Ovary (tissue), 9 donors: Measurements from ENCODE around the gene TTC13. TPM values are rescaled to one million over a fixed set of nuclear protein-coding genes. Genes with fewer than 3 reads are reported as not detected.

Source experiments
- DNase-seq, 5 donors: peaks; one replicate each; pipeline ENCODE4 v3.0.0-alpha.2; 2019 to 2020
- H3K27ac ChIP-seq, 2 donors: fragments of 200-600 bp; one replicate each; pipeline versions ENCODE4 v1.5.1 to v1.8.0; 2019 to 2022
- H3K27me3 ChIP-seq: fragments of 200-600 bp; one replicate; pipeline ENCODE4 v1.8.0; 2022
- H3K36me3 ChIP-seq: fragments of 200-600 bp; sonication (generic); one replicate; pipeline ENCODE4 v1.5.1; 2019
- H3K4me1 ChIP-seq: one replicate; pipeline ENCODE4 v1.8.1; 2013; ENCODE audit warnings: mild to moderate bottlenecking, moderate library complexity; ENCODE audit not compliant: insufficient read depth
- H3K4me3 ChIP-seq: fragments of 200-600 bp; sonication (generic); one replicate; pipeline ENCODE4 v1.5.1; 2017
- H3K9me3 ChIP-seq, 2 donors: fragments of 200-600 bp in 1 of 2; sonication (generic) in 1 of 2; one replicate each; pipeline versions ENCODE4 v1.5.1 to v1.8.1; 2013 to 2019; ENCODE audit warnings: mild to moderate bottlenecking in 1 of 2, moderate library complexity in 1 of 2
- EP300 ChIP-seq: sonication (generic); formaldehyde crosslinking; IDR thresholded peaks from one replicate; pipeline ENCODE4 v1.6.1; 2017; ENCODE audit warnings: antibody characterized with exemption
- POLR2A ChIP-seq: fragments of 450-650 bp; IDR thresholded peaks from one replicate; pipeline ENCODE4 v1.6.1; 2017; ENCODE audit warnings: antibody characterized with exemption, mild to moderate bottlenecking, moderate library complexity
- WGBS, 3 donors: extraction: QIAGEN DNeasy Blood & Tissue Kit in 1 of 3; methylation state at CpG; one replicate each; pipeline versions ENCODE4 v1.1.5 to v1.1.7; 2013 to 2017; 5-methylcytosine and 5-hydroxymethylcytosine counted together
- intact Hi-C, 4 donors: fragments of 100-400 bp; cut with DNase I; formaldehyde crosslinking; loops; one replicate each; pipeline versions ENCODE4 v1.11.0 to v1.15.1; 2022 to 2023
- polyA plus RNA-seq, 2 donors: library from polyadenylated mRNA; stranded (reverse); fragments of 200-250 nt in 1 of 2; fragments of 350-450 nt in 1 of 2; fragmentation: Illumina TruSeq in 1 of 2; extraction: RNeasy Lipid Tissue Mini Kit (QIAGEN cat#74804) in 1 of 2; gene quantifications; one replicate each; pipeline ENCODE4 v1.2.3, GENCODE V29; 2013 to 2014
- total RNA-seq, 7 donors: library from RNA; depleted of rRNA in 2 of 7; stranded (reverse); fragments of >200 nt in 2 of 7; fragmentation: NEBNext Ultra II Directional in 3 of 7; extraction: Animal tissue kit (Norgen Biotek cat#: 25700) in 3 of 7; gene quantifications; one replicate each; pipeline versions ENCODE4 v1.1.0 to v1.2.4, GENCODE V29; 2016 to 2023
- TF ChIP-seq, protein P1 (sequence below), 3 donors: fragments of 450-650 bp in 2 of 3; fragments of 200-600 bp in 1 of 3; IDR thresholded peaks; one replicate each; pipeline versions ENCODE4 v1.5.1 to v1.8.0; 2016 to 2022; ENCODE audit warnings: antibody characterized with exemption in 3 of 3, mild to moderate bottlenecking in 1 of 3
- donor health status: DM: no; HTN: no; CAD: no; lungs with moderate emphysema.
- donor health status: DM: no; HTN: no; CAD: no.
- donor health status: Bipolar disorder and iron deficiency.
- donor health status: DM: yes; HTN: yes; CAD: no.
- donor health status: DM: no; HTN: no; CAD: no.
- donor health status: DM: yes; HTN: yes; CAD: no.

TTC13 gene
- total and polyA plus RNA-seq, 9 donors: 4.2 to 16.5 (median 10.8) TPM

GRCh38 chr1:230894664-230895063 lies 84.0 kb downstream of the TTC13 start:
- WGBS, 3 donors: 87 to 93% (median 90%) methylated on average over 5 of the region's 5 CpGs
- Histone ChIP-seq H3K4me1 (no peaks in the 10 kb centered on the region), H3K27me3 (no peaks in the 10 kb centered on the region), H3K4me3 (no peak overlapping the region), H3K36me3 (no peaks in the 10 kb centered on the region), H3K27ac (no peak overlapping the region), H3K9me3 (no peaks in the 10 kb centered on the region)
- intact Hi-C loops: no loop called here
- TF ChIP-seq, protein P1, sequence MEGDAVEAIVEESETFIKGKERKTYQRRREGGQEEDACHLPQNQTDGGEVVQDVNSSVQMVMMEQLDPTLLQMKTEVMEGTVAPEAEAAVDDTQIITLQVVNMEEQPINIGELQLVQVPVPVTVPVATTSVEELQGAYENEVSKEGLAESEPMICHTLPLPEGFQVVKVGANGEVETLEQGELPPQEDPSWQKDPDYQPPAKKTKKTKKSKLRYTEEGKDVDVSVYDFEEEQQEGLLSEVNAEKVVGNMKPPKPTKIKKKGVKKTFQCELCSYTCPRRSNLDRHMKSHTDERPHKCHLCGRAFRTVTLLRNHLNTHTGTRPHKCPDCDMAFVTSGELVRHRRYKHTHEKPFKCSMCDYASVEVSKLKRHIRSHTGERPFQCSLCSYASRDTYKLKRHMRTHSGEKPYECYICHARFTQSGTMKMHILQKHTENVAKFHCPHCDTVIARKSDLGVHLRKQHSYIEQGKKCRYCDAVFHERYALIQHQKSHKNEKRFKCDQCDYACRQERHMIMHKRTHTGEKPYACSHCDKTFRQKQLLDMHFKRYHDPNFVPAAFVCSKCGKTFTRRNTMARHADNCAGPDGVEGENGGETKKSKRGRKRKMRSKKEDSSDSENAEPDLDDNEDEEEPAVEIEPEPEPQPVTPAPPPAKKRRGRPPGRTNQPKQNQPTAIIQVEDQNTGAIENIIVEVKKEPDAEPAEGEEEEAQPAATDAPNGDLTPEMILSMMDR (IDR thresholded peaks at IDR 0.05): no peak
- TF ChIP-seq POLR2A: no peak
- no peak for TF ChIP-seq EP300
- no peak for DNase-seq

DNA sequence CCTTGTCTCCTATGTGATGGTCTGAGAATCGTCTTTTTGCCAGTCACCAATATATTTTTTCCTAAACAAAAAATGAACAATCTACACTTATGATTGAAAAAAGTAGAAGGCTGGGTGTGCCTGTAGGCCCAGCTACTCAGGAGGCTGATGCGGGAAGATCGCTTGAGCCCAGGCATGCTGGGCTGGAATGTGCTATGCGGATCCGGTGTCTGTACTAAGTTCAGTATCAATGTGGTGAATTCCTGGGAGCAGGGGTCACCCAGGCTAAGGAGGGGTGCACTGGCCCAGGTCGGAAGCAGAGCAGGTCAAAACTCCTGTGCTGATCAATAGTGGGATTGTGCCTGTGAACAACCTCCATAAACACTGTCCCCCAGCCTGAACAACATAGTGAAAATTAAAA lies 84.6 kb downstream of the TTC13 start:
- intact Hi-C loops: no loop called here
- WGBS, 3 donors: 90 to 93% (median 91%) methylated on average over 6 of the region's 6 CpGs
- Histone ChIP-seq H3K36me3 (no peaks in the 10 kb centered on the region), H3K27me3 (no peaks in the 10 kb centered on the region), H3K9me3 (no peaks in the 10 kb centered on the region), H3K27ac (no peak overlapping the region), H3K4me3 (no peak overlapping the region), H3K4me1 (no peaks in the 10 kb centered on the region)
- TF ChIP-seq, protein P1 (IDR thresholded peaks at IDR 0.05): no peak
- no peak for TF ChIP-seq POLR2A
- no peak for TF ChIP-seq EP300
- no peak for DNase-seq

DNA sequence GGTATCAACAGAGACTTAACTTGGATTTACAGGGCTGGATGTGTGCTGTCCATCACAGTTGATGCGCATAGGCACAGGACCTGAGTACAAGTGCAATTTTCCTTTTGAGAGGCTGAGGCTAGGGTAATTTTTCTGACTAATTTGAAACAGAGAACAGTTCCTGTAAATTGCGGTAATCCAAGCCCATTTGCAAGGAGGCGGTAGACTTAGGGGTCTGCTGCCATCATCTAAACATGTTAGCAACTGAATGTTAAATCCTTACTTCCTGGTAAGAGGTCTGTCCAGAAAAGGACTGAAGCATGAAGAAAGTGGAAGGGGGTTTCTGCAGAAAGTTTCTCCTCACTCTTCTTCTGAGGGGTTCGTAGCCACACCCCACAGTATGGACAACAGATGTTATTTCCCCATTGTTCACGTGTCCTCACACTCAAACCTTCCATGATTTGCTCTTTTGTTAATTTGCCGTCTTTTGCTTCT lies 86.6 kb downstream of the TTC13 start:
- TF ChIP-seq, protein P1 (IDR thresholded peaks at IDR 0.05): no peak
- no peak for TF ChIP-seq EP300
- TF ChIP-seq POLR2A: no peak
- intact Hi-C loops: no loop called here
- Histone ChIP-seq H3K27ac (no peak overlapping the region), H3K36me3 (no peaks in the 10 kb centered on the region), H3K4me1 (no peaks in the 10 kb centered on the region), H3K9me3 (no peaks in the 10 kb centered on the region), H3K27me3 (no peaks in the 10 kb centered on the region), H3K4me3 (no peak overlapping the region)
- WGBS, 3 donors: 85 to 92% (median 89%) methylated on average over 6 of the region's 6 CpGs
- no peak for DNase-seq

DNA sequence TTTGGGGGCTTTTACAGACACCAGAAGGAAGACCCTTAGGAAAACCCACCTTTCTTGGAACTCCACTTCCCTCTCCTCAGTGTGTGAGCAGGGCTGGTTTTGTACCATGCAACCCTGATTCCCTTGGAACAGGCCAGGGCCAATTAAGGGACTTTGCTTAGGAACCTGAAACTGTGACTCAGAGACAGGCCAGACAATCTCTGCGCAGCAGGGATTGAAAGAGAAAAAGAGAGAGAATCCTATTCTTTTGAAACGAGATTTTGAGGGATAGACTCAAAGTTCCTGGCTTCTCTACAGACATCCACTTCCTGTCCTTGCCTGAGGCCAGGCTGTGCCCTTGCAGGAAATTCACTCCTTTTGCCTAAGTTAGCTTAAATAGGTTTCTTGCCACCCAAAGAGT lies 87.2 kb downstream of the TTC13 start:
- Histone ChIP-seq H3K27me3 (no peaks in the 10 kb centered on the region), H3K4me3 (no peak overlapping the region), H3K9me3 (no peaks in the 10 kb centered on the region), H3K4me1 (no peaks in the 10 kb centered on the region), H3K36me3 (no peaks in the 10 kb centered on the region), H3K27ac (no peak overlapping the region)
- TF ChIP-seq EP300: no peak
- TF ChIP-seq POLR2A: no peak
- TF ChIP-seq, protein P1 (IDR thresholded peaks at IDR 0.05): no peak
- intact Hi-C loops: no loop called here
- WGBS, 3 donors: 44 to 48% (median 45%) methylated on average over 2 of the region's 2 CpGs
- DNase-seq: no peak

- H3K27ac ChIP-seq: no peak overlapping the region
- H3K9me3 ChIP-seq: no peaks in the 10 kb centered on the region
- H3K4me1 ChIP-seq: no peaks in the 10 kb centered on the region
- DNase-seq: no peak
- 89 to 96% (median 91%) methylated on average over 2 of the region's 2 CpGs for WGBS, 3 donors
- intact Hi-C loops: no loop called here
- H3K4me3 ChIP-seq: no peak overlapping the region
- TF ChIP-seq, protein P1 (IDR thresholded peaks at IDR 0.05): no peak
- TF ChIP-seq EP300 (no peak), POLR2A (no peak)
- no peaks in the 10 kb centered on the region for H3K36me3 ChIP-seq
- H3K27me3 ChIP-seq: no peaks in the 10 kb centered on the region
These were observed 94.0 kb downstream of the TTC13 start for GRCh38 chr1:230884646-230885045.
